K562 (cell line): ENCODE results near the gene ACCSL. TPM values are rescaled to one million over a fixed set of nuclear protein-coding genes. Genes with fewer than 3 reads are reported as not detected.

ENCODE experiments used
- ATAC-seq: fragments of 200-7000 bp; cut with Tn5 transposase; 3 replicates; pipeline ENCODE4 v1.9.1; 2020; ENCODE audit warnings: moderate library complexity
- BruUV-seq: library from RNA; stranded (reverse); fragments of 400-500 nt; replicated peaks from 2 replicates; lab custom pipeline; 2021; lab: Mats Ljungman, UMichigan
- CTCF ChIA-PET: fragments of 300-600 bp; formaldehyde crosslinking; extraction: SDS; loops from one replicate; lab custom pipeline; 2021; ENCODE audit warnings: low intra/inter-chr PET ratio; lab: Yijun Ruan, JAX
- POLR2A ChIA-PET: fragments of 300-600, 350-650 bp; sonication (Branson Sonifier 250); formaldehyde crosslinking; extraction: SDS; loops from one replicate; lab custom pipeline; 2021; ENCODE audit warnings: antibody characterized with exemption, inconsistent platforms; lab: Yijun Ruan, JAX
- DNase-seq, 4 experiments: peaks; one replicate each; pipeline versions ENCODE4 v3.0.0 to v3.0.0-alpha.2; 2011 to 2018; ENCODE audit warnings: low spot score in 3 of 4, mixed read lengths in 3 of 4; ENCODE audit errors: extremely low read depth in 1 of 4
- FAIRE-seq: peaks from 2 replicates; lab custom pipeline; 2011; peaks lifted over from hg19 to GRCh38; lab: Jason Lieb, UNC
- H2AFZ ChIP-seq: 2 replicates; pipeline ENCODE4 v1.6.0; 2011; ENCODE audit warnings: low read depth, low read length, control low read depth, inconsistent platforms
- H3K27ac ChIP-seq: fragments of 200-600 bp; 3 replicates; pipeline ENCODE4 v1.8.0; 2011; ENCODE audit warnings: low read depth, mild to moderate bottlenecking, control low read depth, inconsistent platforms, low read length, moderate library complexity, mixed read lengths; ENCODE audit errors: extremely low read depth
- H3K27me3 ChIP-seq, 2 experiments: fragments of 300-600 bp in 1 of 2; 2 replicates in 1 of 2; 3 replicates in 1 of 2; pipeline versions ENCODE4 v1.6.0 to v1.8.0; 2011; ENCODE audit warnings: inconsistent platforms in 2 of 2, low read length in 2 of 2, mild to moderate bottlenecking in 1 of 2, mixed read lengths in 1 of 2, moderate library complexity in 1 of 2; ENCODE audit not compliant: control insufficient read depth in 2 of 2, insufficient read depth in 2 of 2
- H3K36me3 ChIP-seq: fragments of 300-600 bp; 3 replicates; pipeline ENCODE4 v1.8.0; 2011; ENCODE audit warnings: mild to moderate bottlenecking, low read length, inconsistent platforms; ENCODE audit not compliant: control insufficient read depth, insufficient read depth
- H3K4me1 ChIP-seq, 2 experiments: fragments of 200-600 bp in 1 of 2; replicated peaks in 1 of 2; 2 replicates in 1 of 2; 3 replicates in 1 of 2; pipeline versions ENCODE4 v1.5.1 to v1.8.0; 2011; ENCODE audit warnings: inconsistent platforms in 2 of 2, low read length in 2 of 2, mild to moderate bottlenecking in 1 of 2, mixed read lengths in 1 of 2, moderate library complexity in 1 of 2; ENCODE audit not compliant: control insufficient read depth in 2 of 2, insufficient read depth in 2 of 2
- H3K4me2 ChIP-seq: 2 replicates; pipeline ENCODE4 v1.6.1; 2011; ENCODE audit warnings: low read length, control low read depth, inconsistent platforms, mixed read lengths; ENCODE audit not compliant: insufficient read depth
- H3K4me3 ChIP-seq: fragments of 200-600 bp; sonication (generic), shearing (Covaris generic); 2 replicates; pipeline ENCODE4 v1.5.1; 2016; ENCODE audit warnings: control low read depth, inconsistent platforms
- H3K79me2 ChIP-seq: fragments of 200-600 bp; 3 replicates; pipeline ENCODE4 v1.8.0; 2011; ENCODE audit warnings: low read length, inconsistent platforms; ENCODE audit not compliant: control insufficient read depth, insufficient read depth
- H3K9ac ChIP-seq, 2 experiments: 2 replicates each; pipeline versions ENCODE4 v1.6.0 to v1.6.1; 2011; ENCODE audit warnings: low read depth in 2 of 2, low read length in 2 of 2, control low read depth in 1 of 2, inconsistent platforms in 1 of 2, mild to moderate bottlenecking in 1 of 2, mixed read lengths in 1 of 2; ENCODE audit not compliant: insufficient read depth in 1 of 2
- H3K9me1 ChIP-seq: one replicate; pipeline ENCODE4 v1.6.0; 2011; ENCODE audit warnings: inconsistent platforms, mild to moderate bottlenecking, low read length, moderate library complexity; ENCODE audit not compliant: control insufficient read depth, insufficient read depth
- H3K9me3 ChIP-seq: replicated peaks from 2 replicates; pipeline ENCODE4 v1.5.1; 2011; ENCODE audit warnings: low read depth, low read length, inconsistent platforms; ENCODE audit not compliant: control insufficient read depth, insufficient read depth
- H4K20me1 ChIP-seq: replicated peaks from 2 replicates; pipeline ENCODE4 v1.6.1; 2011; ENCODE audit warnings: low read length, inconsistent platforms, mixed read lengths; ENCODE audit not compliant: control insufficient read depth, insufficient read depth
- HDAC3 ChIP-seq: fragments of 450-650 bp; IDR thresholded peaks from 2 replicates; pipeline ENCODE4 v1.6.1; 2018; ENCODE audit warnings: borderline replicate concordance, mild to moderate bottlenecking, moderate library complexity; ENCODE audit not compliant: partially characterized antibody
- HDAC8 ChIP-seq: fragments of 450-650 bp; IDR thresholded peaks from 2 replicates; pipeline ENCODE4 v1.6.1; 2016; ENCODE audit warnings: mild to moderate bottlenecking, missing genetic modification characterization, moderate library complexity, missing compliant biosample characterization
- ILK ChIP-seq: fragments of 450-650 bp; IDR thresholded peaks from 2 replicates; pipeline ENCODE4 v1.6.1; 2016; ENCODE audit warnings: missing genetic modification characterization, low read depth, mild to moderate bottlenecking, missing compliant biosample characterization, moderate library complexity, borderline replicate concordance
- JUN ChIP-seq, 2 experiments: sonication (generic) in 1 of 2; formaldehyde crosslinking in 1 of 2; IDR thresholded peaks; 2 replicates each; pipeline versions ENCODE4 v1.6.1 to v1.8.0; 2012 to 2022; ENCODE audit warnings: borderline replicate concordance in 2 of 2, mild to moderate bottlenecking in 2 of 2, improper control_type of control experiment in 1 of 2, low read depth in 1 of 2, low read length in 1 of 2, missing genetic modification reagents in 1 of 2
- KHSRP ChIP-seq: fragments of 450-650 bp; IDR thresholded peaks from 2 replicates; pipeline ENCODE4 v1.6.1; 2017
- KLF1 ChIP-seq: fragments of 450-650 bp; IDR thresholded peaks from 2 replicates; pipeline ENCODE4 v1.6.1; 2016; ENCODE audit warnings: missing genetic modification characterization, missing compliant biosample characterization
- LCOR ChIP-seq: sonication (generic); formaldehyde crosslinking; IDR thresholded peaks from 2 replicates; pipeline ENCODE4 v1.8.0; 2022; ENCODE audit warnings: mild to moderate bottlenecking, missing genetic modification reagents
- PHB ChIP-seq: fragments of 250-450 bp; sonication (Bioruptor Pico); IDR thresholded peaks from 2 replicates; pipeline ENCODE4 v1.5.0; 2021
- PHF21A ChIP-seq: fragments of 450-650 bp; IDR thresholded peaks from 2 replicates; pipeline ENCODE4 v1.6.1; 2017; ENCODE audit warnings: low read depth, borderline replicate concordance
- RBM34 ChIP-seq: fragments of 200-400 bp; formaldehyde crosslinking; IDR thresholded peaks from 2 replicates; pipeline ENCODE4 v1.6.1; 2018; ENCODE audit warnings: low read length, borderline replicate concordance; ENCODE audit not compliant: insufficient read depth
- RFX5 ChIP-seq: IDR thresholded peaks from 2 replicates; pipeline ENCODE4 v1.6.1; 2011; ENCODE audit warnings: low read depth, mild to moderate bottlenecking, improper control_type of control experiment, low read length
- SAFB2 ChIP-seq: fragments of 200-400 bp; formaldehyde crosslinking; IDR thresholded peaks from 2 replicates; pipeline ENCODE4 v1.6.1; 2018; ENCODE audit warnings: borderline replicate concordance, low read length, low read depth, moderate library complexity; ENCODE audit not compliant: severe bottlenecking
- ZBTB8A ChIP-seq: fragments of 450-650 bp; IDR thresholded peaks from 2 replicates; pipeline ENCODE4 v1.6.1; 2018; ENCODE audit warnings: mild to moderate bottlenecking, moderate library complexity; ENCODE audit not compliant: partially characterized antibody
- ZNF551 ChIP-seq: fragments of 250-450 bp; sonication (Bioruptor Pico); IDR thresholded peaks from 2 replicates; pipeline ENCODE4 v1.5.0; 2021; ENCODE audit warnings: mild to moderate bottlenecking, moderate library complexity
- ZNF707 ChIP-seq: fragments of 250-450 bp; sonication (Bioruptor Pico); conservative IDR thresholded peaks from 2 replicates; pipeline ENCODE4 v1.8.0; 2022; ENCODE audit warnings: inconsistent platforms, mild to moderate bottlenecking, moderate library complexity
- WGBS: fragments of 100-300 bp; shearing (Covaris generic); methylation state at CpG from one replicate; pipeline ENCODE4 v1.1.6; 2016; ENCODE audit warnings: low coverage, mixed read lengths; ENCODE audit not compliant: insufficient coverage; ENCODE audit errors: missing lambda C conversion rate; 5-methylcytosine and 5-hydroxymethylcytosine counted together
- in situ Hi-C: fragments of 300-500 bp; cut with MboI; formaldehyde crosslinking; loops from 4 replicates; pipeline ENCODE4 v1.15.0; 2018; ENCODE audit warnings: inconsistent platforms, mixed read lengths
- intact Hi-C: fragments of 100-400 bp; cut with micrococcal nuclease; formaldehyde crosslinking; loops from 2 replicates; pipeline ENCODE4 v1.14.2; 2022
- polyA plus RNA-seq, 8 experiments: library from polyadenylated mRNA; depleted of rRNA in 4 of 8; stranded (reverse) in 5 of 8; unstranded in 3 of 8; fragments of >200 nt; fragmentation: Nextera tagmentation in 2 of 8; fragmentation: Illumina TruSeq in 1 of 8; extraction: Ambion mirVana in 2 of 8; extraction: Trizol in 1 of 8; gene quantifications; 2 replicates each; pipeline versions ENCODE4 v1.2.1 to v1.2.3, GENCODE V29; 2011 to 2014; ENCODE audit warnings: inconsistent platforms in 1 of 8, missing spikeins in 1 of 8
- total RNA-seq, 7 experiments: library from RNA; depleted of rRNA in 6 of 7; stranded (reverse); fragments of >200 nt in 6 of 7; fragmentation: Illumina TruSeq in 2 of 7; extraction: Trizol in 2 of 7; gene quantifications; 2 replicates each; pipeline versions ENCODE4 v1.2.1 to v1.2.3, GENCODE V29; 2011 to 2021; ENCODE audit warnings: low replicate concordance in 1 of 7
- TF ChIP-seq, protein P1 (sequence below): fragments of 250-450 bp; sonication (Bioruptor Pico); IDR thresholded peaks from 2 replicates; pipeline ENCODE4 v1.5.0; 2021

Gene ACCSL
- total and polyA plus RNA-seq, 9 of the 15 experiments (the other 6 are each of a cell fraction or from before 2014, with no cell fraction given), result not detected

DNA sequence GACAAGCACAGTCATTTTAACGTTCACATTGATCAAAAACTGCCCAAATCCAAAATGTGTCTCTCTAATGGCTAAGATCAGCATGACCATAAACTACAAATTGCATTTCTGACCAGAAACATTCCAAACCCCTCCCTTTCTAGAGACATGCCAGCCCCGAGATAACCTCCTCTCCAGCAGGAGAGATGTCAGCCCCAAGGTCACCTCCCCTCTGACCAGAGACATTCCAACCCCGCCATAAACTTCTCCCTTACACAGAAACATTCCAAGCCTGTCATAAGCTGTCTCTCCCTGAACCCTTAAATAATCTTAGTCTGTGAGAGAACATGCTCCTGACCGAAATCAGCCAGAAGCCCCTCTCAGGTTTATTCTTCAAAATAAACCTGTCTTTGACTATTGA lies 41.1 kb downstream of the ACCSL start:
- H3K36me3 ChIP-seq, result no peaks in the 10 kb centered on the region; the same call in 2 of the 3 replicates
- TF ChIP-seq ZNF551, result no peak
- TF ChIP-seq KHSRP, result no peak
- no peak for TF ChIP-seq JUN (IDR thresholded peaks at IDR 0.05; ENCODE audit: borderline replicate concordance, low read depth, low read length)
- no peak for TF ChIP-seq JUN (CRISPR knock-in tag; IDR thresholded peaks at IDR 0.05; ENCODE audit: borderline replicate concordance)
- no peak for TF ChIP-seq PHF21A
- TF ChIP-seq ZBTB8A, result no peak
- no peak for TF ChIP-seq RFX5
- no peak for TF ChIP-seq LCOR
- no peak for TF ChIP-seq HDAC3
- no peak for TF ChIP-seq RBM34
- no peak for TF ChIP-seq ILK (tag)
- TF ChIP-seq ZNF707 (CRISPR knock-in tag), result no peak
- no peak for TF ChIP-seq SAFB2
- TF ChIP-seq PHB (CRISPR knock-in tag), result no peak
- no peak for TF ChIP-seq KLF1 (tag)
- TF ChIP-seq, protein P1, sequence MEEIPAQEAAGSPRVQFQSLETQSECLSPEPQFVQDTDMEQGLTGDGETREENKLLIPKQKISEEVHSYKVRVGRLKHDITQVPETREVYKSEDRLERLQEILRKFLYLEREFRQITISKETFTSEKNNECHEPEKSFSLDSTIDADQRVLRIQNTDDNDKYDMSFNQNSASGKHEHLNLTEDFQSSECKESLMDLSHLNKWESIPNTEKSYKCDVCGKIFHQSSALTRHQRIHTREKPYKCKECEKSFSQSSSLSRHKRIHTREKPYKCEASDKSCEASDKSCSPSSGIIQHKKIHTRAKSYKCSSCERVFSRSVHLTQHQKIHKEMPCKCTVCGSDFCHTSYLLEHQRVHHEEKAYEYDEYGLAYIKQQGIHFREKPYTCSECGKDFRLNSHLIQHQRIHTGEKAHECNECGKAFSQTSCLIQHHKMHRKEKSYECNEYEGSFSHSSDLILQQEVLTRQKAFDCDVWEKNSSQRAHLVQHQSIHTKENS (CRISPR knock-in tag), result no peak
- TF ChIP-seq HDAC8 (tag), result no peak
- no peaks in the 10 kb centered on the region for H3K9me1 ChIP-seq
- ATAC-seq (no peak), FAIRE-seq (no peak), DNase-seq (no peak)
- no TSS peak for BruUV-seq
- no peaks in the 10 kb centered on the region; the same call in 1 of the 2 replicates for H3K9me3 ChIP-seq
- H3K79me2 ChIP-seq, result no peaks in the 10 kb centered on the region
- no peak overlapping the region for H3K4me2 ChIP-seq
- H2AFZ ChIP-seq, result no peak overlapping the region
- H3K27ac ChIP-seq, result no peak overlapping the region
- WGBS, result 62% methylated on average over 4 of the region's 4 CpGs
- in situ Hi-C loops (no loop called here), intact Hi-C loops (no loop called here)
- CTCF ChIA-PET, result interaction anchor here (0.7 kb wide), 1 partner anchor 23 kb away, joined by 3 read pairs; the partner anchor contains the start of gene ACCS
- H3K9ac ChIP-seq, result no peak overlapping the region
- H4K20me1 ChIP-seq, result no peaks in the 10 kb centered on the region
- POLR2A ChIA-PET, result no interaction called here
- no peaks in the 10 kb centered on the region for H3K27me3 ChIP-seq
- no peak overlapping the region for H3K4me3 ChIP-seq
- H3K4me1 ChIP-seq, result no peaks in the 10 kb centered on the region
